H1 (cell line): ENCODE measurements around the gene NT5DC1. TPM values are rescaled to one million over a fixed set of nuclear protein-coding genes. Genes with fewer than 3 reads are reported as not detected.

Source experiments
- CTCF ChIA-PET: fragments of 300-600 bp; sonication (Branson Sonifier 250); formaldehyde crosslinking; loops from one replicate; lab custom pipeline; 2021; ENCODE audit not compliant: partially characterized antibody; lab: Charles Lee
- POLR2A ChIA-PET: fragments of 300-600 bp; sonication (Branson Sonifier 250); formaldehyde crosslinking; loops from one replicate; lab custom pipeline; 2021; ENCODE audit warnings: inconsistent platforms; ENCODE audit not compliant: partially characterized antibody; lab: Charles Lee
- DNase-seq, 2 experiments: peaks; one replicate each; pipeline versions ENCODE4 v3.0.0 to v3.0.0-alpha.2; 2010 to 2022; ENCODE audit warnings: low spot score in 2 of 2, low read depth in 1 of 2, mixed read lengths in 1 of 2
- FAIRE-seq: peaks from 2 replicates; lab custom pipeline; 2011; peaks lifted over from hg19 to GRCh38; lab: Jason Lieb, UNC
- H2AFZ ChIP-seq: 2 replicates; pipeline ENCODE4 v1.8.1; 2012; ENCODE audit warnings: low read length, inconsistent platforms
- H2AK5ac ChIP-seq: 2 replicates; pipeline ENCODE4 v1.6.1; 2013; ENCODE audit warnings: low read depth, low read length
- H2BK120ac ChIP-seq: replicated peaks from 2 replicates; pipeline ENCODE3; 2013; ENCODE audit warnings: low read depth, low read length, inconsistent platforms
- H2BK12ac ChIP-seq: 2 replicates; pipeline ENCODE4 v1.6.1; 2013; ENCODE audit warnings: low read depth, low read length
- H2BK15ac ChIP-seq: 2 replicates; pipeline ENCODE4 v1.6.1; 2013; ENCODE audit warnings: low read length
- H2BK20ac ChIP-seq: 2 replicates; pipeline ENCODE4 v1.6.1; 2013; ENCODE audit warnings: low read length
- H2BK5ac ChIP-seq: 2 replicates; pipeline ENCODE4 v1.6.1; 2013; ENCODE audit warnings: low read depth, low read length
- H3K14ac ChIP-seq: 2 replicates; pipeline ENCODE4 v1.6.1; 2013; ENCODE audit warnings: inconsistent platforms; ENCODE audit not compliant: insufficient read length
- H3K18ac ChIP-seq: 2 replicates; pipeline ENCODE4 v1.6.1; 2013; ENCODE audit warnings: low read length; ENCODE audit errors: extremely low read depth
- H3K23ac ChIP-seq: 2 replicates; pipeline ENCODE4 v1.6.1; 2013; ENCODE audit warnings: inconsistent platforms; ENCODE audit not compliant: insufficient read length
- H3K23me2 ChIP-seq: 2 replicates; pipeline ENCODE4 v1.6.1; 2013; ENCODE audit warnings: low read depth, low read length
- H3K27ac ChIP-seq: 2 replicates; pipeline ENCODE4 v1.6.1; 2011; ENCODE audit warnings: low read depth, low read length, inconsistent platforms
- H3K27me3 ChIP-seq, 4 experiments: replicated peaks in 1 of 4; 1 replicate in 1 of 4; 2 replicates in 3 of 4; pipeline versions ENCODE4 v1.6.1 to v1.8.1; 2011 to 2013; ENCODE audit warnings: low read length in 3 of 4, mild to moderate bottlenecking in 3 of 4, inconsistent platforms in 2 of 4, mixed read lengths in 2 of 4, moderate library complexity in 1 of 4; ENCODE audit not compliant: control insufficient read depth in 3 of 4, insufficient read depth in 3 of 4; ENCODE audit errors: extremely low read depth in 1 of 4
- H3K36me3 ChIP-seq, 4 experiments: 2 replicates each; pipeline versions ENCODE4 v1.6.1 to v1.8.1; 2011 to 2013; ENCODE audit warnings: mild to moderate bottlenecking in 4 of 4, low read length in 3 of 4, moderate library complexity in 2 of 4, control low read depth in 1 of 4, inconsistent platforms in 1 of 4; ENCODE audit not compliant: insufficient read depth in 4 of 4, control insufficient read depth in 2 of 4
- H3K4ac ChIP-seq: replicated peaks from 2 replicates; pipeline ENCODE3; 2013; ENCODE audit warnings: low read length, low read depth, mixed read lengths, inconsistent platforms; ENCODE audit not compliant: insufficient read length
- H3K4me1 ChIP-seq, 4 experiments: replicated peaks in 1 of 4; 1 replicate in 1 of 4; 2 replicates in 3 of 4; pipeline versions ENCODE4 v1.6.1 to v1.8.1; 2011 to 2013; ENCODE audit warnings: low read length in 3 of 4, inconsistent platforms in 2 of 4, mixed read lengths in 1 of 4; ENCODE audit not compliant: insufficient read depth in 4 of 4, control insufficient read depth in 3 of 4
- H3K4me2 ChIP-seq, 2 experiments: 2 replicates each; pipeline versions ENCODE4 v1.6.1 to v1.8.1; 2011 to 2013; ENCODE audit warnings: low read depth in 2 of 2, low read length in 2 of 2, control low read depth in 1 of 2, inconsistent platforms in 1 of 2, mild to moderate bottlenecking in 1 of 2; ENCODE audit not compliant: insufficient read depth in 1 of 2
- H3K4me3 ChIP-seq, 4 experiments: fragments of 200-600, 300-600 bp in 1 of 4; sonication (generic), shearing (Covaris generic), sonication (Bioruptor Twin) in 1 of 4; 2 replicates each; pipeline versions ENCODE4 v1.5.1 to v1.8.1; 2011 to 2016; ENCODE audit warnings: low read length in 4 of 4, low read depth in 3 of 4, control low read depth in 2 of 4, inconsistent platforms in 2 of 4, mild to moderate bottlenecking in 2 of 4, mixed read lengths in 1 of 4, moderate library complexity in 1 of 4; ENCODE audit not compliant: insufficient read depth in 2 of 4; ENCODE audit errors: extremely low read depth in 1 of 4
- H3K56ac ChIP-seq: replicated peaks from 2 replicates; pipeline ENCODE3; 2013; ENCODE audit warnings: low read depth, mild to moderate bottlenecking, mixed read lengths, low read length, inconsistent platforms; ENCODE audit not compliant: insufficient read length
- H3K79me1 ChIP-seq: 2 replicates; pipeline ENCODE4 v1.6.1; 2013; ENCODE audit warnings: low read depth, low read length, control low read depth
- H3K79me2 ChIP-seq, 2 experiments: 2 replicates each; pipeline versions ENCODE4 v1.6.1 to v1.8.1; 2012 to 2013; ENCODE audit warnings: low read length in 2 of 2, mild to moderate bottlenecking in 2 of 2, inconsistent platforms in 1 of 2; ENCODE audit not compliant: insufficient read depth in 2 of 2, control insufficient read depth in 1 of 2
- H3K9ac ChIP-seq, 4 experiments: replicated peaks in 1 of 4; 1 replicate in 1 of 4; 2 replicates in 3 of 4; pipeline versions ENCODE4 v1.6.1 to v1.8.1; 2011 to 2013; ENCODE audit warnings: low read depth in 3 of 4, low read length in 3 of 4, control low read depth in 2 of 4, mild to moderate bottlenecking in 2 of 4, moderate library complexity in 2 of 4, inconsistent platforms in 1 of 4; ENCODE audit errors: extremely low read depth in 1 of 4
- H3K9me3 ChIP-seq, 2 experiments: 2 replicates each; pipeline versions ENCODE4 v1.6.1 to v1.8.1; 2012 to 2013; ENCODE audit warnings: mild to moderate bottlenecking in 2 of 2, moderate library complexity in 2 of 2, control low read depth in 1 of 2, inconsistent platforms in 1 of 2, low read depth in 1 of 2, low read length in 1 of 2, mixed read lengths in 1 of 2; ENCODE audit not compliant: insufficient read depth in 2 of 2
- H4K20me1 ChIP-seq, 2 experiments: replicated peaks in 1 of 2; 2 replicates each; pipeline versions ENCODE3 to v1.8.1; 2011 to 2013; ENCODE audit warnings: inconsistent platforms in 2 of 2, low read length in 2 of 2, mild to moderate bottlenecking in 1 of 2; ENCODE audit not compliant: insufficient read depth in 2 of 2, control insufficient read depth in 1 of 2
- H4K5ac ChIP-seq: 2 replicates; pipeline ENCODE4 v1.6.1; 2013; ENCODE audit warnings: low read length, low read depth, mixed read lengths, inconsistent platforms; ENCODE audit not compliant: insufficient read length
- H4K8ac ChIP-seq: 2 replicates; pipeline ENCODE4 v1.8.0; 2013; ENCODE audit warnings: mild to moderate bottlenecking, moderate library complexity, low read length, inconsistent platforms; ENCODE audit not compliant: insufficient read depth; ENCODE audit errors: extremely low read depth
- H4K91ac ChIP-seq: replicated peaks from 2 replicates; pipeline ENCODE3; 2013; ENCODE audit warnings: low read length, mixed read lengths, inconsistent platforms; ENCODE audit not compliant: insufficient read length
- CEBPB ChIP-seq: IDR thresholded peaks from 2 replicates; pipeline ENCODE4 v1.6.1; 2012; ENCODE audit warnings: low read depth, low read length
- CTBP2 ChIP-seq: IDR thresholded peaks from 2 replicates; pipeline ENCODE4 v1.7.0; 2011; ENCODE audit warnings: borderline replicate concordance, mild to moderate bottlenecking, moderate library complexity, mixed read lengths, low read length; ENCODE audit not compliant: insufficient read depth, insufficient read length
- HDAC6 ChIP-seq: IDR thresholded peaks from one replicate; pipeline ENCODE4 v1.7.1; 2012; ENCODE audit warnings: low read depth, mild to moderate bottlenecking, inconsistent platforms, low read length, moderate library complexity
- RAD21 ChIP-seq, 2 experiments: IDR thresholded peaks in 1 of 2; conservative IDR thresholded peaks in 1 of 2; 2 replicates each; pipeline ENCODE4 v1.6.1; 2011; ENCODE audit warnings: low read depth in 2 of 2, low read length in 2 of 2, improper control_type of control experiment in 1 of 2, inconsistent platforms in 1 of 2, mild to moderate bottlenecking in 1 of 2, moderate library complexity in 1 of 2
- RFX5 ChIP-seq: IDR thresholded peaks from 2 replicates; pipeline ENCODE4 v1.6.1; 2011; ENCODE audit warnings: low read depth, low read length, improper control_type of control experiment, borderline replicate concordance
- ZNF274 ChIP-seq: IDR thresholded peaks from 2 replicates; pipeline ENCODE4 v1.7.0; 2012; ENCODE audit warnings: low read length, borderline replicate concordance; ENCODE audit errors: extremely low read depth
- WGBS, 2 experiments: shearing (Covaris generic) in 1 of 2; methylation state at CpG; one replicate each; pipeline versions ENCODE4 v1.1.6 to v1.1.7; 2013 to 2015; ENCODE audit warnings: low lambda C conversion rate in 2 of 2, mixed read lengths in 2 of 2, inconsistent platforms in 1 of 2, low coverage in 1 of 2, missing lambda C conversion rate in 1 of 2; ENCODE audit not compliant: insufficient replicate concordance in 2 of 2, insufficient coverage in 1 of 2, insufficient read length in 1 of 2; ENCODE audit errors: extremely low coverage in 1 of 2, missing lambda C conversion rate in 1 of 2; 5-methylcytosine and 5-hydroxymethylcytosine counted together
- polyA plus RNA-seq, 7 experiments: library from polyadenylated mRNA; depleted of rRNA in 3 of 7; stranded (reverse) in 5 of 7; unstranded in 2 of 7; fragments of >200 nt in 5 of 7; fragments of 200-250 nt in 2 of 7; gene quantifications; 1 replicate in 5 of 7; 2 replicates in 1 of 7; 4 replicates in 1 of 7; pipeline versions ENCODE4 v1.2.1 to v1.2.3, GENCODE V29; 2011 to 2013; ENCODE audit warnings: missing spikeins in 2 of 7, mixed read lengths in 2 of 7
- total RNA-seq: library from RNA; stranded (reverse); fragmentation: NEBNext Ultra II Directional; extraction: Animal tissue kit (Norgen Biotek cat#: 25700); gene quantifications from 2 replicates; pipeline ENCODE4 v1.2.1, GENCODE V29; 2021
- TF ChIP-seq, protein P1 (sequence below), 3 experiments: IDR thresholded peaks; 1 replicate in 2 of 3; 2 replicates in 1 of 3; pipeline versions ENCODE4 v1.5.1 to v1.6.1; 2011; ENCODE audit warnings: low read length in 3 of 3, mild to moderate bottlenecking in 3 of 3, inconsistent platforms in 2 of 3, low read depth in 1 of 3, moderate library complexity in 1 of 3; ENCODE audit not compliant: insufficient read depth in 1 of 3; ENCODE audit errors: control extremely low read depth in 1 of 3

The NT5DC1 gene
- total and polyA plus RNA-seq, 2 of the 8 experiments (the other 6 are each of a cell fraction or from before 2014, with no cell fraction given): 25.3 to 72.7 TPM

DNA sequence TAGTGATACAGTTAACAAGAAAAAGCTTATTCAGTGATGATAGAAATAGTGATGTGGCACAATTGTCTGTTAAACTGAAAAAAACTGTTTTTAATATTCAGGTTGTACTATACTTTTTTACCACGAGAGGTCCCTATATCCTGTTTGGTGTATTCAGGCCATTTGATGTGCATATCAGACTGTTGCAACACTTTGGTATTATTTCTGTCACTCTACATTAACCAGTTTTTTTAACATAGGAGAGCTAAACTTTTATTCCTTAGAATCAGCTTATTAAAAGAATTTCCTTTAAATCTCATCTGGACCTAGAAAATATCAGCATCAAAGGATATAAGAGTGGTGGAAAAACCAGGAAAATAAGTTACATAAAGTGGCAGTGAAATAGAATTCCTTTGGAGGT lies 116.4 kb downstream of the NT5DC1 start:
- H3K9ac ChIP-seq: no peak overlapping the region
- CTCF ChIA-PET: interaction anchor here (0.7 to 2.9 kb wide), 35 partner anchors 8 to 638 kb away, joined by 3 to 30 read pairs (median 3); partner anchors contain the start of gene TSPYL1

More for the DNA sequence above, 116.4 kb downstream of the NT5DC1 start:
- H3K18ac ChIP-seq: no peak overlapping the region
- H3K23ac ChIP-seq: no peak overlapping the region
- POLR2A ChIA-PET: interaction anchor here (0.9 to 1.1 kb wide), 2 partner anchors 12 to 399 kb away, joined by 3 read pairs; partner anchors contain the start of gene RSPH4A
- H4K5ac ChIP-seq: no peak overlapping the region
- H4K20me1 ChIP-seq: peaks cover 0 to 1% of the 10 kb centered on the region in 2 experiments
- no peaks in the 10 kb centered on the region for H3K27me3 ChIP-seq
- no peak overlapping the region for H2AK5ac ChIP-seq
- H2BK15ac ChIP-seq: no peak overlapping the region
- H3K4me2 ChIP-seq: no peak overlapping the region
- FAIRE-seq: no peak
- no peak overlapping the region for H3K56ac ChIP-seq
- no peak overlapping the region for H2BK12ac ChIP-seq
- WGBS, 2 experiments: 18% methylated on average over 1 of the region's 1 CpG; no CpG with 5 or more reads in 1 of the 2 experiments
- H4K8ac ChIP-seq: no peak overlapping the region
- H3K79me1 ChIP-seq: no peaks in the 10 kb centered on the region
- DNase-seq: no peak
- no peak overlapping the region for H3K4me3 ChIP-seq
- H3K36me3 ChIP-seq: 0 out of 8 replicates have a peak, but pooled peaks cover 0 to 5% (median 0%) of the 10 kb centered on the region in 4 experiments
- no peaks in the 10 kb centered on the region for H3K79me2 ChIP-seq
- H2BK5ac ChIP-seq: no peak overlapping the region
- H4K91ac ChIP-seq: no peak overlapping the region
- no peaks in the 10 kb centered on the region for H3K4me1 ChIP-seq
- H2AFZ ChIP-seq: no peak overlapping the region
- no peak overlapping the region for H3K4ac ChIP-seq
- H3K23me2 ChIP-seq: no peaks in the 10 kb centered on the region
- no peak overlapping the region for H2BK120ac ChIP-seq
- H3K9me3 ChIP-seq: no peaks in the 10 kb centered on the region
- H3K27ac ChIP-seq: no peak overlapping the region
- TF ChIP-seq CEBPB (peak; percentile 90), RFX5 (no peak), RAD21 (IDR thresholded peaks at IDR 0.05 in 1 of 2, conservative IDR thresholded peaks at IDR 0.05 in 1 of 2; ENCODE audit: low read depth in 2 of 2, low read length in 2 of 2) (peak; percentile 31 to 36; a peak in 3 of 4 replicates), HDAC6 (no peak), ZNF274 (no peak), CTBP2 (no peak)
- TF ChIP-seq, protein P1, sequence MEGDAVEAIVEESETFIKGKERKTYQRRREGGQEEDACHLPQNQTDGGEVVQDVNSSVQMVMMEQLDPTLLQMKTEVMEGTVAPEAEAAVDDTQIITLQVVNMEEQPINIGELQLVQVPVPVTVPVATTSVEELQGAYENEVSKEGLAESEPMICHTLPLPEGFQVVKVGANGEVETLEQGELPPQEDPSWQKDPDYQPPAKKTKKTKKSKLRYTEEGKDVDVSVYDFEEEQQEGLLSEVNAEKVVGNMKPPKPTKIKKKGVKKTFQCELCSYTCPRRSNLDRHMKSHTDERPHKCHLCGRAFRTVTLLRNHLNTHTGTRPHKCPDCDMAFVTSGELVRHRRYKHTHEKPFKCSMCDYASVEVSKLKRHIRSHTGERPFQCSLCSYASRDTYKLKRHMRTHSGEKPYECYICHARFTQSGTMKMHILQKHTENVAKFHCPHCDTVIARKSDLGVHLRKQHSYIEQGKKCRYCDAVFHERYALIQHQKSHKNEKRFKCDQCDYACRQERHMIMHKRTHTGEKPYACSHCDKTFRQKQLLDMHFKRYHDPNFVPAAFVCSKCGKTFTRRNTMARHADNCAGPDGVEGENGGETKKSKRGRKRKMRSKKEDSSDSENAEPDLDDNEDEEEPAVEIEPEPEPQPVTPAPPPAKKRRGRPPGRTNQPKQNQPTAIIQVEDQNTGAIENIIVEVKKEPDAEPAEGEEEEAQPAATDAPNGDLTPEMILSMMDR (IDR thresholded peaks at IDR 0.05; ENCODE audit: control extremely low read depth in 1 of 3, insufficient read depth in 1 of 3, low read depth in 1 of 3, low read length in 3 of 3): peak in 1 of 3 experiments; percentile 45; a peak in 2 of 4 replicates
- no peak overlapping the region for H2BK20ac ChIP-seq
- H3K14ac ChIP-seq: no peak overlapping the region
